WTC11 (cell line): ENCODE results near the gene ACTG2. TPM values are rescaled to one million over a fixed set of nuclear protein-coding genes. Genes with fewer than 3 reads are reported as not detected.

Experiments
- ATAC-seq: fragments of 200-7000 bp; cut with Tn5 transposase; 2 replicates; pipeline ENCODE4 v1.10.0; 2021; ENCODE audit warnings: mild to moderate bottlenecking, moderate library complexity
- CTCF ChIA-PET: fragments of 300-600 bp; sonication (Branson Sonifier 250); formaldehyde crosslinking; loops from one replicate; lab custom pipeline; 2021; ENCODE audit warnings: antibody characterized with exemption; lab: Charles Lee
- POLR2A ChIA-PET: fragments of 350-600 bp; sonication (Branson Sonifier 250); formaldehyde crosslinking; loops from one replicate; lab custom pipeline; 2021; ENCODE audit warnings: antibody characterized with exemption; lab: Charles Lee
- DNase-seq: peaks from one replicate; pipeline ENCODE4 v3.0.0; 2021; ENCODE audit warnings: low spot score
- H3K27ac Mint-ChIP-seq: 2 replicates; pipeline ENCODE4 v1.8.0; 2021; ENCODE audit warnings: mixed read lengths
- H3K27me3 Mint-ChIP-seq: 2 replicates; pipeline ENCODE4 v1.8.0; 2021; ENCODE audit warnings: low read depth, mild to moderate bottlenecking, moderate library complexity, mixed read lengths
- H3K36me3 Mint-ChIP-seq: 2 replicates; pipeline ENCODE4 v1.8.0; 2021; ENCODE audit warnings: mixed read lengths
- H3K4me1 Mint-ChIP-seq: 2 replicates; pipeline ENCODE4 v1.8.0; 2022; ENCODE audit warnings: mixed read lengths
- H3K4me3 Mint-ChIP-seq: 2 replicates; pipeline ENCODE4 v1.8.0; 2021; ENCODE audit warnings: mild to moderate bottlenecking, moderate library complexity, mixed read lengths
- H3K9me3 Mint-ChIP-seq: 2 replicates; pipeline ENCODE4 v1.8.0; 2021; ENCODE audit warnings: mixed read lengths
- AFF4 ChIP-seq: sonication (generic); formaldehyde crosslinking; IDR thresholded peaks from 2 replicates; pipeline ENCODE4 v1.8.1; 2023; ENCODE audit warnings: mild to moderate bottlenecking, missing genetic modification reagents, borderline replicate concordance
- ATF1 ChIP-seq: sonication (generic); formaldehyde crosslinking; IDR thresholded peaks from 2 replicates; pipeline ENCODE4 v1.8.1; 2023; ENCODE audit warnings: mild to moderate bottlenecking, moderate library complexity, missing genetic modification reagents
- CBFB ChIP-seq: sonication (generic); formaldehyde crosslinking; IDR thresholded peaks from 2 replicates; pipeline ENCODE4 v1.8.1; 2022; ENCODE audit warnings: mild to moderate bottlenecking, low read depth, missing genetic modification reagents
- CDX4 ChIP-seq: fragments of 250-450 bp; sonication (Bioruptor Pico); IDR thresholded peaks from 2 replicates; pipeline ENCODE4 v1.9.0; 2021; ENCODE audit warnings: moderate library complexity, mild to moderate bottlenecking, inconsistent platforms, borderline replicate concordance
- CREB1 ChIP-seq: sonication (generic); formaldehyde crosslinking; IDR thresholded peaks from 2 replicates; pipeline ENCODE4 v1.8.0; 2023; ENCODE audit warnings: mild to moderate bottlenecking, missing genetic modification reagents
- CTCF ChIP-seq: fragments of 200-600 bp; IDR thresholded peaks from 2 replicates; pipeline ENCODE4 v1.8.0; 2022; ENCODE audit warnings: antibody characterized with exemption
- E2F4 ChIP-seq: sonication (generic); formaldehyde crosslinking; IDR thresholded peaks from 2 replicates; pipeline ENCODE4 v1.8.1; 2022; ENCODE audit warnings: low read depth, mild to moderate bottlenecking, moderate library complexity, missing genetic modification reagents, borderline replicate concordance
- GABPB1 ChIP-seq: sonication (generic); formaldehyde crosslinking; IDR thresholded peaks from 2 replicates; pipeline ENCODE4 v1.8.1; 2023; ENCODE audit warnings: mild to moderate bottlenecking, missing genetic modification reagents
- GTF2I ChIP-seq: fragments of 250-450 bp; sonication (Bioruptor Pico); conservative IDR thresholded peaks from 2 replicates; pipeline ENCODE4 v1.4.0; 2021; ENCODE audit warnings: mild to moderate bottlenecking
- JAZF1 ChIP-seq: fragments of 250-450 bp; sonication (Bioruptor Pico); IDR thresholded peaks from 2 replicates; pipeline ENCODE4 v1.9.0; 2021; ENCODE audit warnings: moderate library complexity, mild to moderate bottlenecking, inconsistent platforms
- KAT7 ChIP-seq: sonication (generic); formaldehyde crosslinking; IDR thresholded peaks from 2 replicates; pipeline ENCODE4 v1.8.1; 2023; ENCODE audit warnings: missing genetic modification reagents, mild to moderate bottlenecking, borderline replicate concordance
- MYBL2 ChIP-seq: sonication (generic); formaldehyde crosslinking; IDR thresholded peaks from 2 replicates; pipeline ENCODE4 v1.8.1; 2023; ENCODE audit warnings: mild to moderate bottlenecking, moderate library complexity, missing genetic modification reagents
- NFATC4 ChIP-seq: fragments of 250-450 bp; sonication (Bioruptor Pico); IDR thresholded peaks from 2 replicates; pipeline ENCODE4 v1.9.0; 2021; ENCODE audit warnings: mild to moderate bottlenecking
- NFE2L1 ChIP-seq: sonication (generic); formaldehyde crosslinking; IDR thresholded peaks from 2 replicates; pipeline ENCODE4 v1.8.1; 2023; ENCODE audit warnings: missing genetic modification reagents
- RELA ChIP-seq: sonication (generic); formaldehyde crosslinking; IDR thresholded peaks from 2 replicates; pipeline ENCODE4 v1.8.1; 2022; ENCODE audit warnings: missing genetic modification reagents, mild to moderate bottlenecking, borderline replicate concordance
- STAT6 ChIP-seq: sonication (generic); formaldehyde crosslinking; conservative IDR thresholded peaks from 2 replicates; pipeline ENCODE4 v1.8.1; 2023; ENCODE audit warnings: mild to moderate bottlenecking, low read depth, missing genetic modification reagents, moderate library complexity
- TEAD4 ChIP-seq: sonication (generic); formaldehyde crosslinking; IDR thresholded peaks from 2 replicates; pipeline ENCODE4 v1.8.0; 2022; ENCODE audit warnings: mild to moderate bottlenecking, missing genetic modification reagents
- ZNF121 ChIP-seq: sonication (generic); formaldehyde crosslinking; IDR thresholded peaks from 2 replicates; pipeline ENCODE4 v1.8.0; 2023; ENCODE audit warnings: missing genetic modification reagents
- ZNF138 ChIP-seq: sonication (generic); formaldehyde crosslinking; conservative IDR thresholded peaks from 2 replicates; pipeline ENCODE4 v1.8.1; 2022; ENCODE audit warnings: mild to moderate bottlenecking, moderate library complexity, missing genetic modification reagents
- ZNF317 ChIP-seq: sonication (generic); formaldehyde crosslinking; IDR thresholded peaks from 2 replicates; pipeline ENCODE4 v1.8.1; 2023; ENCODE audit warnings: low read depth, mild to moderate bottlenecking, moderate library complexity, missing genetic modification reagents, borderline replicate concordance
- ZNF423 ChIP-seq: fragments of 250-450 bp; sonication (Bioruptor Pico); IDR thresholded peaks from 2 replicates; pipeline ENCODE4 v2.1.2; 2022; ENCODE audit warnings: mild to moderate bottlenecking, moderate library complexity
- ZNF671 ChIP-seq: fragments of 250-450 bp; sonication (Bioruptor Pico); IDR thresholded peaks from 2 replicates; pipeline ENCODE4 v1.8.0; 2021; ENCODE audit warnings: mild to moderate bottlenecking
- total RNA-seq: library from RNA; stranded (reverse); gene quantifications from 3 replicates; pipeline ENCODE4 v1.2.3, GENCODE V29; 2021
- TF ChIP-seq, protein P1 (sequence below): sonication (generic); formaldehyde crosslinking; IDR thresholded peaks from 2 replicates; pipeline ENCODE4 v1.8.1; 2023; ENCODE audit warnings: mild to moderate bottlenecking, moderate library complexity, missing genetic modification reagents

The ACTG2 gene
- total RNA-seq, 1 experiment from 2014 or later, result 2.7 TPM

DNA sequence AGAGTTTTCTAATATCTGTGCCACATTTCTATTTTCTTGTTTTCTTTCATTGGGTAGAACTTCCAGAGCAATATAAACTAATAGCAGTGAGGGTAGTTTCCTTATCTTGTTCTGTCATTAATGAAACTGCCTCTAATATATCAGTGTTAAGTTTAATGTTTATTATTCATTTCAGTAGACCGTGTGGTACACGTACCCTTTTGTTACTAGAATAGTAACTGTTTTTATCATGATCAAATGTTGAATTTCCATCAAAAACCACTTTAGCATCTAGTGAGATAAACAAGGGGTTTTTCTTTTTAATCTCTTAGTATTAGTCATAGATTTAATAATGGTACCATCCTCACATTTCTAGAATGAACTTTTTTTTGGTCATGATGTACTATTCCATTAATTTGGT is 49.9 kb downstream of the ACTG2 start (continued):
- TF ChIP-seq, protein P1, sequence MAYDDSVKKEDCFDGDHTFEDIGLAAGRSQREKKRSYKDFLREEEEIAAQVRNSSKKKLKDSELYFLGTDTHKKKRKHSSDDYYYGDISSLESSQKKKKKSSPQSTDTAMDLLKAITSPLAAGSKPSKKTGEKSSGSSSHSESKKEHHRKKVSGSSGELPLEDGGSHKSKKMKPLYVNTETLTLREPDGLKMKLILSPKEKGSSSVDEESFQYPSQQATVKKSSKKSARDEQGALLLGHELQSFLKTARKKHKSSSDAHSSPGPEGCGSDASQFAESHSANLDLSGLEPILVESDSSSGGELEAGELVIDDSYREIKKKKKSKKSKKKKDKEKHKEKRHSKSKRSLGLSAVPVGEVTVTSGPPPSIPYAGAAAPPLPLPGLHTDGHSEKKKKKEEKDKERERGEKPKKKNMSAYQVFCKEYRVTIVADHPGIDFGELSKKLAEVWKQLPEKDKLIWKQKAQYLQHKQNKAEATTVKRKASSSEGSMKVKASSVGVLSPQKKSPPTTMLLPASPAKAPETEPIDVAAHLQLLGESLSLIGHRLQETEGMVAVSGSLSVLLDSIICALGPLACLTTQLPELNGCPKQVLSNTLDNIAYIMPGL (CRISPR knock-in tag), result no peak
- TF ChIP-seq TEAD4 (no peak), ZNF423 (CRISPR knock-in tag) (no peak), JAZF1 (CRISPR knock-in tag) (no peak), KAT7 (no peak), CTCF (no peak)

- POLR2A ChIA-PET, result interaction anchor here (1.2 kb wide), 1 partner anchor 56 kb away, joined by 3 read pairs; no protein-coding TSS in a partner anchor
- CTCF ChIA-PET, result no interaction called here
- no peak overlapping the region for H3K4me3 Mint-ChIP-seq
- ATAC-seq (no peak), DNase-seq (no peak)
- peaks cover 2% of the 10 kb centered on the region; the same call in 1 of the 2 replicates for H3K4me1 Mint-ChIP-seq
- TF ChIP-seq ATF1 (CRISPR knock-in tag) (no peak), RELA (no peak), E2F4 (CRISPR knock-in tag) (no peak), CDX4 (no peak), NFATC4 (CRISPR knock-in tag) (no peak), GABPB1 (CRISPR knock-in tag) (no peak), CREB1 (CRISPR knock-in tag) (no peak), MYBL2 (CRISPR knock-in tag) (no peak), ZNF138 (CRISPR knock-in tag) (no peak), ZNF671 (CRISPR knock-in tag) (no peak), CBFB (no peak), ZNF121 (CRISPR knock-in tag) (no peak), AFF4 (CRISPR knock-in tag) (no peak), STAT6 (CRISPR knock-in tag) (no peak), NFE2L1 (CRISPR knock-in tag) (no peak), ZNF317 (CRISPR knock-in tag) (no peak), GTF2I (CRISPR knock-in tag) (no peak)
- no peaks in the 10 kb centered on the region for H3K27me3 Mint-ChIP-seq
- H3K9me3 Mint-ChIP-seq, result no peaks in the 10 kb centered on the region
- peaks cover 35% of the 10 kb centered on the region for H3K36me3 Mint-ChIP-seq
- peak overlapping the region; percentile 51; the same call in 1 of the 2 replicates for H3K27ac Mint-ChIP-seq
These were observed 51.9 kb downstream of the ACTG2 start for GRCh38 chr2:73944714-73945113.
